GM19438 (cell line): ENCODE measurements around the gene SFI1.
A peak's percentile ranks its signal among the peaks of the same experiment; 100 is the strongest.
"Not testable (repeated sequence)": the region's sequence is repeated elsewhere in the genome, so short reads cannot be mapped to it uniquely, and the experiment has no call there.

ENCODE experiments used
- ATAC-seq: cut with Tn5 transposase; IDR thresholded peaks from one replicate; pipeline ENCODE4 v1.9.1; 2021; ENCODE audit warnings: low read depth; ENCODE audit not compliant: unreplicated experiment

Gene SFI1, protein sequence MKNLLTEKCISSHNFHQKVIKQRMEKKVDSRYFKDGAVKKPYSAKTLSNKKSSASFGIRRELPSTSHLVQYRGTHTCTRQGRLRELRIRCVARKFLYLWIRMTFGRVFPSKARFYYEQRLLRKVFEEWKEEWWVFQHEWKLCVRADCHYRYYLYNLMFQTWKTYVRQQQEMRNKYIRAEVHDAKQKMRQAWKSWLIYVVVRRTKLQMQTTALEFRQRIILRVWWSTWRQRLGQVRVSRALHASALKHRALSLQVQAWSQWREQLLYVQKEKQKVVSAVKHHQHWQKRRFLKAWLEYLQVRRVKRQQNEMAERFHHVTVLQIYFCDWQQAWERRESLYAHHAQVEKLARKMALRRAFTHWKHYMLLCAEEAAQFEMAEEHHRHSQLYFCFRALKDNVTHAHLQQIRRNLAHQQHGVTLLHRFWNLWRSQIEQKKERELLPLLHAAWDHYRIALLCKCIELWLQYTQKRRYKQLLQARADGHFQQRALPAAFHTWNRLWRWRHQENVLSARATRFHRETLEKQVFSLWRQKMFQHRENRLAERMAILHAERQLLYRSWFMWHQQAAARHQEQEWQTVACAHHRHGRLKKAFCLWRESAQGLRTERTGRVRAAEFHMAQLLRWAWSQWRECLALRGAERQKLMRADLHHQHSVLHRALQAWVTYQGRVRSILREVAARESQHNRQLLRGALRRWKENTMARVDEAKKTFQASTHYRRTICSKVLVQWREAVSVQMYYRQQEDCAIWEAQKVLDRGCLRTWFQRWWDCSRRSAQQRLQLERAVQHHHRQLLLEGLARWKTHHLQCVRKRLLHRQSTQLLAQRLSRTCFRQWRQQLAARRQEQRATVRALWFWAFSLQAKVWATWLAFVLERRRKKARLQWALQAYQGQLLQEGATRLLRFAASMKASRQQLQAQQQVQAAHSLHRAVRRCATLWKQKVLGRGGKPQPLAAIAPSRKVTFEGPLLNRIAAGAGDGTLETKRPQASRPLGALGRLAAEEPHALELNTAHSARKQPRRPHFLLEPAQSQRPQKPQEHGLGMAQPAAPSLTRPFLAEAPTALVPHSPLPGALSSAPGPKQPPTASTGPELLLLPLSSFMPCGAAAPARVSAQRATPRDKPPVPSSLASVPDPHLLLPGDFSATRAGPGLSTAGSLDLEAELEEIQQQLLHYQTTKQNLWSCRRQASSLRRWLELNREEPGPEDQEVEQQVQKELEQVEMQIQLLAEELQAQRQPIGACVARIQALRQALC

DNA sequence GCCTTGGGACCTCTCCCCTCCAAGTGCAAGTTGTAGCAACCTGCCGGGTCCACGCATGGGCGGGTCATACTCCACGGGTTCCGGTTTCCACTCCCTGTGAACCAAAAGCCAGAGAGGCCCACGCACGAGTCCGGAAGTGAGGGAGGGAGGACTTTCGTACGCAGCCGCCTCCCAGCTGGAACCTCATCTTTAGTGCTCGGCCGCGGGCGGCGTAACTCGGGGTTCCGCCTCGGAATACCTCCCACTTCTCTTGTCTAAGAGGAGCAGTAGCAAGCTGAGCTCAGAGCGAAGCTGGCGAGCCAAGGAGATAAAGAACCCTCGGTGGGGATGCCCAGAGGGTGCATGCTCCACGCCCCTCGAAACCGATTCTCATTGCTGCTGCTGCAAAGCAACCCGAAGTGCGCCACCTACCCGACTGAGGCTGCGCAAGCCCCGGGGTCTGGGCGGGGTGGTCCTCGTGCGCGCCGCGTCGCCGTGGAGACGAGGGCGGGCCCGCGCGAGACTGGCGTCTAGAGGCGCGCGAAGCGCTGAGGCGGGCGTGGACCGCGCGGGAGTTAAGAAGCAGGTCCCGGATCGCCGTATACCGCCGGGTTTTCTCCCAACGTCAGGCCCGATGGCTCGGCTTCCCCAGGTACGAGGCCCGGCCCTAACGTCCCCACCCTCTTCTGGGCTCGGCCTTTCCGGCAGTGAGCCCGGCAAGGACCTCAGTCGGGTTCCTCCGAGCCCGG is at the start of gene SFI1:
Gene SFI1, plus strand, starts transcription at position 530 of the 728 bp plus-strand sequence. CDS start 11,749 bp downstream, outside the sequence.
- peak; percentile 77 for ATAC-seq

DNA sequence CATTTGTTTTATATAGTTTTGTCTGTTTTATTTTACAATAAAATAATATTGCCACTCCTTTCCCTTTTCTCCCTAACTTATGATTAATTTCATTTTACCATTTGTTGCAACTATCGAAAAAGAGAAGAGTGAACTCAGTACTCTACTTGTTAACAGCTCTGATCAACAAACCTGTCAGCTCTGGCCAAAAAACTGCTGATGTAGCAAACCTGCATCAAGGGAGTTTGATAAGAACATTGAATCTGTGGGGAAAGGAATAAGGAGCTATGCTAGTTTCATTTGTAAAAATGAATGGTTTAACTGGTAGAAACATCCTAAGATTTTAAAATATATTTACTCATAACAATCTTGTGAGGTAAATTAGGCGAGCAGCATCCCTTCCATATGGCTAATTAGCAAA is 49.6 kb upstream of the SFI1 start:
- ATAC-seq, result no peak

DNA sequence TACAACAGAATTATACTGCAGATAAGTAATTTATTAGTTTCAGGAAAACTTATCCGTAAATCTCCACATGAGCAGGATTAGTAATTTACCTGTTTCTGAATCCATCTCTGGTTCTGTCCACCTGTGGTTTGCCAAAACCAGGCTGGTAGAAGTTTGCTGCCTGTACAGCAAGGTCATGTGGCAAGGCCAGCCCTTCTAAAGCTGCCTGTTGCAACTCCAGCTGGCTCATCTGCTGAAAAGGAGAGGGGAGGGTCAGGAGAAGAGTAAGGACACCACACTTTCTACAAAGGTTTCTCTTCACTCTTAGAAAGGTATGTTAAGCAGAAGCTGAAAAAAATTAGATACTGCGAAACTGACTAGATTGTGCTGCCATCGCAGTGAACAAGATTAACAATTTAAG is 49.0 kb upstream of the SFI1 start:
- no peak for ATAC-seq

DNA sequence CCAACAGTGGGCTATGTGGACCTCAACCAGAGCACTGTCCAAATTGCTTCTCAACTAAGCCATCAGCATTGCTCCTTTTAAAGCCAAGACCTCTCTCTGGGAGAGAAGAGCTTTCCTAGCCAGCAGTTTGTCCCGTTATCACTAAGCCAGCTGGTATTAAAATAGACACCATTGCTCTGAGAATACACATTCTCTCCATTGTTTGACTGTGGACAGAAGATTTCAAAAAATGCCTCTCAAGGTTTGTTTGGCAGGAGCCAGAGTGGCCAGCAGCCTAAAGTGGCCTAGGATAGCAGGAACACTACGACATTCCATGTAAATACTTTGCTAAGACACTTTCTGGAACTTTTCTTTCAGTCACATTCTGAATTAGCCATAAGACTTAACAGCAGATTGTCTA is 48.0 kb upstream of the SFI1 start:
- no peak for ATAC-seq

DNA sequence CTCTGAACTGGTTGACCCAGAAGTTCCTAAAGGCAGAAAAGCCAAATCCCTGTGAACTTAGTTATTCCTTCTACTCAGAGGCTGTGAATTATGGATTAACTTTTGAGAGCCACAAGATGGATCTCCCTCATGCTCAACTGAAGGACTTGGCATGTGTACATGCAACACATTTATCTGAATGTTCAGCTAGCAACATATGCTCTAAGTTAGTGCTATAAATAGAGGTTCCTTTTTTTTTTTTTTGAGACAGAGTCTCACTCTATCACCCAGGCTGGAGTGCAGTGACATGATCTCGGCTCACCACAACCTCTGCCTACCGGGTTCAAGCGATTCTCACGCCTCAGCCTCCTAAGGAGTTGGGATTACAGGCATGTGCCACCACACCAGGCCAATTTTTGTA is 46.8 kb upstream of the SFI1 start:
- no peak for ATAC-seq

DNA sequence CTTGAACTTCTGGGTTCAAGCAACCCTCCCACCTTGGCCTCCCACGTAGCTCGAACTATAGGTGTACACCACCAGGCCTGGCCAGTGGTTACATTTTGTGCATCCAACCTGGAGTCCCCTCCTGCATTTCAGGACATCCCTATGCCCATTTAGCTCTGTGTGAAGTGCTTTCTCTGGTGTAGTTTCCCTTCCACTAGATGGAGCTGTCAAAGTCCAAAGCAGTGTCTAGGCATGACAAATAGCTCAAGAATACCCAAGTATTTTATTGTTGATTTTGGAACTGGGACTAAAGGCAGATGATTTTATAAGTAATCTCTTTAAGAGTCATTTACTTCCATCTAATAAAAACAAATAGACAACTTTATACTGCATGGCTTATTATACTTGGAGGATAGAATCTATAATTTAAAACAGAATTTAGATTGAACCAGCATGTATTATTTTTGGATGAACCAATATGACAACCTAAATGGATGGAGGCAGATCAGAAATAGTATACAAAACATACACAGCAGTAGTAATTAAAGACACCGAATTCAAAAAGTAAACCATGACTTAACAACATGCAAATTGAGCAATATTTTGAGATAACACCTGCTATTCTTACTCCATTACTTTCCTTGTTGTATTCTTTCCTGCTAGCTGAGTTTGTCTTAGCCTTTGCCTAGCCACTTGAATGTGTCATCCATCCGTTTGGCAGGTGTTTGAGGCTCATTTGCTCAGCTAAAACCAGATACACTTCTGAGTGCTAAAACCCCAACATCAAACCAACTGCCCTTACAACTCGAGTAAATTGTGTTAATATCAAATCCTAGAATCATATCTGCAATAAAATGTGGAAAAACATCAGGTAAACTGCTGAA is 44.4 kb upstream of the SFI1 start:
- no peak for ATAC-seq

DNA sequence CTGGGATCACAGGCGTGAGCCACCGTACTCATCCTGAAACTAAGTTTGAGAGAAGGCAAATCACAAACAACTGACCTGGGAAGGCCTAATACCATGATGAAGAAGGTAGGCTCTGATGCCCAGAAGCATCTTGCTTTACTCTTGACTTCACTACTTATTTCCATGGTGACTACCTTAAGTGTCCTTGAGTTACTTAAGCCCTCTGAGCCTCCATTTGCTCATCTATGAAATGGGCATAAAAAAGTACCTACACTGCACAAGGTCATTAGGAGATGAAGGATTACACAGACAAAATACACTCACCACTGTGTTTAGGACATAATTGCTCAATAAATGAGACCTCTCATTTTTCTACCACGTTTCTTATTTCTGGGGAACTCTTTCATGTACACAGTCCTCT is 34.6 kb upstream of the SFI1 start:
- ATAC-seq, result no peak

DNA sequence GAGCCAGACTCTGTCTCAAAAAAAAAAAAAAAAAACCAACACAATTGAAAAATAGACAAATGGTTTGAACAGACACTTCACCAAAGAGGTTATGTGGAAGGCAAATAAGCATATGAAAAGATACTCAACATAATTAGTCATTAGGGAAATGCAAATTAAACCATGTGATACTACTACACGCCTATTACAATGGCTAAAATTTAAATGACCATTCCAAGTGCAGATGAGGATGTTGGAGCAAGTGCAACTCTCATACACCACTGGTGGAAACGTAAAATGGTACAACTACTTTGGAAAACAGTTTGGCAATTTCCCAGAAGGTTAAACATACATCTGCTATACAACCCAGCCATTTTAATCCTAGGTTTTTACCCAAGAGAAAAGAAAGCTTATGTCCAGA is 31.0 kb upstream of the SFI1 start:
- ATAC-seq, result no peak

DNA sequence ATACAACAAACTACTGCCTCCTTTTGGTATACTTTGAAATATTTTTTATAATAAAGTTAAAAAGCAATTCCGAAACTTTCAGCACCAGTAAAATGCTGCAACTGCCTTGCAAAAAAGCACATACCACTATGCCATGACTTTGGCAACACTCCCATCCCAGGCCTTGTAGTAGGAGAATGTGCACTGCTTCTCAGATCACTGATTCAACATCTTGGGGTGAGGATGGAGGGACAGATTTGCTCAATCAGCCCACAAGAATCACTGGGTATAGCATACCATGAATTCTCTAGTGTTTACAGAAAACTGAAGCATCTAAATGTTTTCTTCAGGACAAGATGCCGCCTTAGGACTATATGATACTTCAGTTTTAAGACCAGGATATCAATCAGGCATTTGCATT is 21.6 kb upstream of the SFI1 start:
- ATAC-seq, result no peak

DNA sequence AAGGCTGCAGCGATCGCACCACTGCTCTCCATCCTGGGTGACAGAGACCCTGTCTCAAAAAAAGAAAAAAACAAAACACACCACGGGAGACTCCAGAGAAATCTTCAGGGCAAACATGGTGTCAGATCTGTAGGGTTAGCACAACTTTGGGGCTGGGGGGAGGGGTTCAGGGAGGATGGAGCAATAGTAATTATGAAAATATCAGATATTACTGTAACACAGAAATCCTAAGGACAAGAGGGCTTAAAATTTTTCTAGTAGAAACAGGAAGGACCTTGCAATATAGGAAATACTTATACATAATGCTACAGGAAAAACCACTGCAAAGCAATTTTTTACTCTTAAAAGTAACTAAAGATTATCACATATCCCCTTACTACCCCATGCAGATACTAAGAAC is 20.5 kb upstream of the SFI1 start:
- no peak for ATAC-seq

DNA sequence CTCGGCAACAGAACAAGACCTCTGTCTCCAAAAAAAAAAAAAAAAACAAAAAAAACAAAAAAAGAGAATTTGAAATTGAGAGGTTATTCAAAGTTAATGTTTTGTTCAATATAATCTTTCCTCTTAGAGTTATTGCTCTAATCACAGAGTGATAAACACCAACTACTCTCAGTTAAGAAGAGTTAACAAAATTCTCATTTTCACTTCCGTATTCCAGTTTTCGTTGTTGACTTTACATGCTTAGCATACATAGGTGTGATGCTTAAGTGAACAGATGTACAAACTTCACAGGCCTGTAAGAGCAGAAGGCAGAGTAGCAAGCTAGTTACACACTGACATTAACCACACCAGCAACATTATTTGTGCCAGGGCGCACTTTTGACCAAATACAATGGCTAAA is 19.0 kb upstream of the SFI1 start:
- ATAC-seq, result no peak

DNA sequence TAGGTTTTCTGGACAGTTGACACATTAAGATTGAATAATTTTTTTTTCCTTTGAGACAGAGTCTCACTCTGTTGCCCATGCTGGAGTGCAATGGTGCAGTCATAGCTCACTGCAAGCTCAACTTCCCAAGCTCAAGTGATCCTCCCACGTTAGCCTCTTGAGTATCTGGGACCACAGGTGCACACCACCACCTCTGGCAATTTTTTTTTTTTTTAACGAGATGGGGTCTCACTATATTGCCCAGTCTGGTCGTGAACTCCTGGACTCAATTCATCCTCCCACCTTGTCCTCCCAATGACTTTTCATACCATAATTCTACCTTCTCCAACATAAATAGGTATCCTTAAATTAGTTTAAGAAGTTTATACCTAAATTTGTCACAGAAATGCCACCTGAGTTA is 15.2 kb upstream of the SFI1 start:
- ATAC-seq, result no peak

DNA sequence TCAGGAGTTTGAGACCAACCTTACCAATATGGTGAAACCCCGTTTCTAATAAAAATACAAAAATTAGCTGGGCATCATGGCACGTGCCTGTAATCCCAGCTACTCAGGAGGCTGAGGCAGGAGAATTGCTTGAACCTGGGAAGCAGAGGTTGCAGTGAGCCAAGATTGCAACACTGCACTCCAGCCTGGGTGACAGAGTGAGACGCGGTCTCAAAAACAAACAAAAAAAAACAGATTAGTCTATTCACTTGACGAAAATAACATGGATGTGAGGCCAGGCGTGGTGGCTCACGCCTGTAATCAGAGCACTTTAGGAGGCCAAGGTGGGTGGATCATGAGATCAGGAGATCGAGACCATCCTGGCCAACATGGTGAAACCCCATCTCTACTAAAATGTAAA is 13.9 kb upstream of the SFI1 start:
- not testable (repeated sequence) for ATAC-seq

DNA sequence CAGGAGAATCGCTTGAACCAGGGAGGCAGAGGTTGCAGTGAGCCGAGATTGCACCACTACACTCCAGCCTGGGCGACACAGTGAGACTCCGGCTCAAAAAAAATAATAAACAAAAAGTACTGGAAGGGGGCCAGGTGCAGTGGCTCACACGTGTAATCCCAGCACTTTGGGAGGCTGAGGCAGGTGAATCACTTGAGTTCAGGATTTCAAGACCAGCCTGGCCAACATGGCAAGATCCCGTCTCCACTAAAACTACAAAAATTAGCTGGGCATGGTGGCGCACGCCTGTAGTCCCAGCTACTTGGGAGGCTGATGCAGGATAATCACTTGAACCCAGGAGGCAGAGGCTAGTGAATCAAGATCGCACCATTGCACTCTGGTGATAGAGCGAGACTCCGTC is 10.0 kb upstream of the SFI1 start:
- ATAC-seq, result not testable (repeated sequence)

DNA sequence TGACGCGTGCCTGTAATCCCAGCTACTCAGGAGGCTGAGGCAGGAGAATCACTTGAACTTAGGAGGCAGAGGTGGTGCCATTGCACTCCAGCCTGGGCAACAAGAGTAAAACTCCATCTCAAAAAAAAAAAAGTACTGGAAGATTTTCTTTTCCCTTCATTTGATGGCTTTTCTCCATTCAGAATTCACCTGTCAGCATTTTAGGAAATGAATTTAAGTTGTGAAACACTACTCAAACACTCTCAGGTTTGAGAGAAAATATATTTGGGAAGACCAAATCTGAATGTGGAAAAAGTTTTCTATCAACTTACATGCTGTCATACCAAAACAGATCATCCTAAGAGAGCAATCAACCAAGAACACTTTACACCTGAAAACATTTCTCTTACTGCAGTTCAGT is 9.4 kb upstream of the SFI1 start:
- ATAC-seq, result no peak

DNA sequence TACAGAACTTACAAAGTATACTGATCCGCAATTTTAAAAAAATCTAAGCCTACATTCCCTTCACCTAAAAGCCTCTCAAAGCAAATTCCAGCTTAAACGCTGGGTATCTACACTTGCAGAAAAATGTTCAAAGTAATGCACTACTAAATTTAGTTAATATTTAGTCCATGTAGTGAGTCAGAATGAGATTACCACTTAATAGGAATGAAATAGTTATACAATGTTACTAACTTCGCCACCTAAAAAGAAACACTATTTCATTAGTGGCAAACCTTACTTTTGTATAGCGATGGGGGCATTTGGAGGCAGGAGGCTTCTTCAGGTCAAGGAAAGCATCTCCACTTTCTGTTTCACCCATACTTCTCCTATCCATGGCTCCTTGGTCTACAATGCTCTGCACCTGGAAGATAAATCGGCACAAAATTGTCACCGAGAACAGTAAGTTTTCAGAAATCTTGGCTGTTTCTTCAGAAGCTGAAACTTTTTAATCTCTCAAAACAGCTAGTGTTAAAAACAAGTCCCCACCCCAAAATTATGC is 7.9 kb upstream of the SFI1 start:
- no peak for ATAC-seq

DNA sequence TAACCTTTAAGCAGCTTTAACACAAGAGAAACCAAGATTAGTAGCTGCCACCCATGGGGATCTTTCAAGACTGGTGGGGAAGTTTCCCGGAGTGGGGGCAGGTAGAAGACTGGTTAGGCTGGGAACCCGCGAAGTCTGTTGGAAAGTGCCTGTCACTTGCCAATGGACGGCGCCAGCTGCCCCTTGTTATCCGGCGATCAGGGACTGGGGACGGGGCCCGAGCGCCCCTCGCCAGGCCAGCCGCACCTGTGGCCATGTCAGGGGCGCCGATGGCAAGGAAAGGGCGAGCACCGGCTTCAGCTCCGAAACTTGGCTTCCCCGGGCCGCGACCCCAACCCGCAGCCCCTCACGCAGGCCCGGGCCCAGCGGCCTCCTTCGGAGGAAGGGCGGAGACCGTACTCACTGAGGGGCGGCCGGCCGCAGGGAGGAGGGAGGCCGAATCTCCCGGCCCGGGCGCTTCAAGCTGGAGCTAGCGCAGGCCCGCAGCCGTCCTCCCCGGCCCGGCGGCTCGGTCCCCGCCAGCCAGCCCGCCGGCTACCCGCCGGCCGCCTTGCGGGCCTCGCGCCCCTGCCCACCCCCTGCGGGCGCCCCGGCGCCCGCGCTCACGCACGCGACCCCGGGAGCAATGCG is 7.2 kb upstream of the SFI1 start:
- no peak for ATAC-seq

DNA sequence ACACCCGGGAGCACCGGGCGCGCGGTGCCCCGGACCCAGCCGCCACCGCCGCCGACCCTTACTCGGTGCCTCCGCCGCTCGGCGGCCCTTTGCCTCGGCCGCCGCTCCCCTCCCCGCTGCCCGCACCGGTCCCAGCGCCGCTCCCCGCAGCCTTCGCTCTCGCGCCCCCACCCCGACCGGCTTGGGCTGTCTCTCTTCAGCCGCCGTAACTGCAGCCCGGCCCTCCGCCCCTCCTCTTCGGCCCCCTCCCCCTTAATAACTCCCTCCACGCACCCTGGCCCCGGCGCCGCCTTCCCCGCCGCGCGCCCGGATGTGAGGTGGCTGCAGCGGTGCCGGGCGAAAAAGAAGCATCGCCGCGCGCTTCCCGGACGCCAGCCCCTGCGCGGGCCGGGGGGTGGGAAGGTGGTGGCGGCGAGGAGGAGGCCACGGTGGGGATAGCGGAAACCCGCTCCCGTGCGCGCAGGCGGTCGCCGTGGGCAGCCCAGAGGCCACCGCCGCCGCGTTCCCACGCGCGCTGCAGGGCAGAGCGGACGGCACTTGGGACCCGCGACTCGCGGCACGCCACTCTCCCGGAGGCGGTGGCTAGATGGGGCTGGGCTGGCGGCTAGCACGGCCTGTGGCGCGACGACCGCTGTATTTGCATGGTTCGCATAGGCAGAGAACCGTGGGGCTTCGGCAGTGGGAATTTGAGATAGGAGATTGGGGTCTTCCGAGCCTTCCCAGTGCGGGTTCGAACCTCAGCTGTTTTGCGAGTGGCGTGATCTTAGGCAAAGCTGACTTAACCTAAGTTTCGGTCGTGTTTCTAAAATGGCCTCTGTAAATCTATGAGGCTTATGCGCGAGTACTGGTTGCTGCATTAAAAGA is 6.5 kb upstream of the SFI1 start, which contains the start of gene EIF4ENIF1:
Gene EIF4ENIF1, minus strand, starts transcription at position 211 of the 864 bp plus-strand sequence. CDS start 1,124 bp downstream, outside the sequence.
- ATAC-seq, result no peak
